Activated gamma-delta T cell (primary cell): ENCODE measurements around the gene OTOF.

Experiments
- DNase-seq: peaks from one replicate; lab custom pipeline; 2025; lab: John Stamatoyannopoulos, UW

OTOF gene

DNA sequence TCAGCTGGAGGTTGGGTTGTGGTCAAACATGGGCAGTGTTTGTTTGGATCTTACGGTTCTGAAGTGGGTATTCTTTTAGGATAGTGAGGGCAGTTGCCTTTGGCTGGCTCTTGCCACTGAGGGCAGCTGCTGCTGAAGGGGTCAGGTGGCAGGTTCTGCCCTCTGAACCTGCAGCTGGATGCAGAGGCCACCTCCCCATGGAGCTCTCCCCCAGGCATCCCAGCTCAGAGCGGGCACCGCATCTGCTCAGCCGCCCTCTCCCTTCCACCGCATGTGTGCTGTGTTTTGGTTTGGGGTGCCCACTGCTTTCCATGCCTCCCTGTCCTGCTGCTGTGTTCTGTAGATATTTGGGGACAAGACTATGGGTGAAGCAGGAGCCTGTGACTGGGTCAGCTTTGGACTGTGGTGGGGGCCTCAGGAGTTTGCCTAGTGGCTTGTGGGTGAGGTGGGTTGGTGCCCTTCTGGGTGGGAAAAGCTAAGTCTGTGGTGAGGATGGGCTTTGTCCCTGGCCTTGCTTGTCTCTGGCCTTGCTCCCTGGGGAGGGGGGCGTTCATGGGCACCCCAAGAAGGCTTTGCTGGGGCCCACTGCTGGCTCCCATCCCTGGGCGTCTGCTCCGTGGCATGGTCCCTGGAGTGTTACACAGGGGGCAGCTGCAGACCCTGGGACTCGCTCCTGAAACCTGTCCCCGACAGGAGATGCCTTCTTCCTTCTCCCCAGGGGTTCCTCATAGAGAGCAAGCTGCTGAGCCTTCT is 28.5 kb downstream of the OTOF start:
- no peak for DNase-seq

DNA sequence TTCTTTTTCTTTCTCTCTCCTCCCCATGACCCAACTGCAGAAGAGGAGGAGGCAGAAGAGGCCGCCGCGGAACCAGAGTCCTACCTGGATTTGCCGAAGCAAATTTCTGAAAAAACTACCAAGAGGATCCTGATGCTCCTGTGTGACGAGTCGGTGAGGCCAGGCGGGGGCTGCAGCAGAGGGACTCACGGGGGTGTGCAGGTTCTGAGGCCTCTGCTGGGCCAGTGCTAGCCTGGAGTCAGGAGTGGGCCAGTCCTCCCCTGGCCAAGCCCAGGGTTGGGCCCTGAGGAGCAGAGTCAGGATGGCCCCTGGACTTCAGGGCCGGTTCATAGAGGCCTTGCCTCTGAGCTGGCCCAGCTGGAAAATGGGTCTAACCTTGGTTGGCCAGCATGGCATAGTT is 29.3 kb downstream of the OTOF start:
- no peak for DNase-seq

DNA sequence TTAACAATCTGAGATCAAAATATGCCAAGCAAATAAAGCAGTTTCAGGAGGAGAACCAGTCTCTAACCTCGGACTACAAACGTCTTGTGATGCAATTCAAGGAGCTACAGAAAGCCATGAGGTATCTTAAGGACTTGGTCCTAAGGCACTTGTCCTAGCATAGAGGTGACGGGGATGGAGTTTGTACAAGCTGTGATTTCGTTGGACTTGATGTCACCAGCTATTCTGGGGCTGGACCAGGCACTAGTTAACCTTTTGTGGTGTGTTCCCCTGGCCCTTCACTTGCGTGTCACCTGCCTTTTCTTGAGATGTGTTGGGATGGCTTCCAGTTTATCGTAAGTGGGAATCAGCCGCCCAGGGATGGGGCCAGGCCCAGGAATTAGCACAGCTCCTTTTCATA is 33.7 kb downstream of the OTOF start:
- no peak for DNase-seq

DNA sequence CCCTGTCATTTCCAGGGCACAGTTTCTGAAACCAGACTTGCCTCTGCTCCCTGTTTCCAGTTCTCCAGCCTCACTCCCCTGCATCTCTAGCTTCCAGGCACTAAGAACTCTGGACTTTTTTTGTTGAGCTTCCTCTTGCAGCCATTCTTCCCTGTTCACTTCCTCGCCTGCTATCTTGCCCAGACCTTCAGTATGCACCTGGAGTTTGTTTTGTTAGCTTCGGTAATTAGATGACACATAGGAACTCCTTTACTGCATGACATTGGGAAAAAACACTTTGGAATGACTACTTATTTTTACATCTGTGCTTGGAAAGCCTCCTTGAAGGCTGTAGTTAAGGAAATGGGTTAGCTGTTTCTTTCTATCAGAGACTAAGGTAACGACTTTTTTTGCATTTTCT is 35.2 kb downstream of the OTOF start:
- no peak for DNase-seq

DNA sequence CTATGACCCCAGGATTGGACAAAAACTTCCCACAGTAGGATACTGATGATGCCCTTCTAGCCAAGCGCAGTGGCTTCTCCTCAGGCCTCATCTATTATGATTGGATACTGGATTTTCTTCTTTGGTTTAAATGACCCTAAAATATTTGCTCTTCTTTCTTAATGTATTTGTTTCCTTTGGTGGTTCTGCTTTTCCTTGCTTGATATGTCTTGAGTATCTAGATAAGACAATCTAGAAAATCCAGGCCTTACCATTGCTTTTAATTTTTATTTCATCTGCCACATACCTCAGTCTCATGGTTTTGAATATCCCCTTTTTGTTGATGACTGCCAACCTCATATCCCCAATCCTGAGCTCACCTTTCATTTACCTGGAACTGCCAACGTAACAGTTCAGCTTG is 35.6 kb downstream of the OTOF start:
- DNase-seq, result no peak

DNA sequence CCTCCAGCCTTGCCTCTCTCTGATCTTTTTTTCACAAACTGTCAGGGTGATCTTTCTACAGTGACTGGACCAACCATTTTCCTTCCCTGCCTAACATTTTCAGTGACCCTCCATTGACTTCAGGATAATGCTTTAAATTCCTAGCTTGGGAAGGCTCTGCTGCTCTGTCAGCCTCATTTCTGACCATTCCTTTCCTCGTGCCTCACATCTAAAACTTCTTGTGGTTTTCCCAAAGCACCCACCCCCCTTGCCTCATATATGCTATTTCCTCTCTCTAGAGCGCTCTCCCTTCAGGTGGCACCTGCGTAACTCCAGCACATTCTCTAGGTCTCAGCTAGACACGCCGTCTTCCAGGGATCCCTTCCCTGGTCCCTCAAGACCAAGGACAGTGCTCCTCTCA is 39.0 kb downstream of the OTOF start:
- DNase-seq, result no peak

DNA sequence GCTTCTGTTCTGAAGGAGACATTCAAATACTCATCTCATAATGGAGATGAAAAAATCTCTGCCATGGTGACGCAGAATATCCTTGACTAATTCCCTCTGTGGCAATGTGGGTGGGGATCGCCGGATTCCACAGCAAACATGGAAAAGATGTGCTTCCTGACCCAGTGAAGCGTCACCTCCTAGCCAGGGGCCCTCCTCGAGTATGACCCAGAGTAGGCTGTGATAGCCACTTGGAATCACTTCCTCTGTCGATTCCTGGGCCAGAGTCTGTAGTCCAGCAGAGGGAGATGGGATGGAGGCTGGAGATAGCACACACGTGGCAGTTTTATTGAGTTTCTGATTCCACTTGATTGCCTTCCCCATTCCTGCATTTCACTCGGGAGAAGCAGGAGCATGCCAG is 39.4 kb downstream of the OTOF start:
- no peak for DNase-seq

DNA sequence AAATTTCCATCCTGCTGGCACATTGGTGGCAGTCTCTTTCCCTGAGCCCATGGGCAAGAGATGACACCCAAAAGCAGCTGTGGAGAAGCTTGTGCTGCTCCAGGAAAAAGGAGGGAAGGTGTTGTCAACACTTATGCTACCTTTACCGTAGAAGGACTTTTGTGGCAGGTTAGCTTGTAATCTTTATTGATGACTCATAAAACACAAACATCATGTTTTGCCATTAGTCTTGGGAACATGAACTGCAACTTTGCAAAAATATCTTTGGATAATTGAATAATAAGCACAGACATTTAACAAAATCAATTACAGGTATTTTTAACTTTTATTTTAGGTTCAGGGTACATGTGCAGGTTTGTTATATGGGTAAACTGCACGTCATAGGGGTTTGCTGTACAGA is 42.8 kb downstream of the OTOF start:
- no peak for DNase-seq

DNA sequence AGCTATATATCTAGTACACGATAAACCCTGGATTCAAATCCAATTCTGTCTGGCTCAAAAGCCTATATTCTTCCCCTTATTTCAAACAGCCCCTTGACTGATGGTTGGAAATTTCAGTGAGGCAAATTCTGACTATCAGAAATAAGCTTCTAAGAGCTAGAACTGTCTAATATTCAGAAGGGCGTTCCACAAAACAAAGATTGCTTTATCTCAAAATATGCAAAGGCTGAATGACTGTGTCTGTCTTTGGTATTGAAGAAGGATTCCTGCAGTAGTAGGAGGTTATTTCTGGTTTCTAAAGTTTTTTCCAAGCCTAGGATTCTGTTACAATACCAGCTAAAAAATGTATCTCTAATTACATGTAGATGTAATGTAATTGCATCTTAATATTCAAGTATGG is 45.1 kb downstream of the OTOF start:
- DNase-seq, result no peak

DNA sequence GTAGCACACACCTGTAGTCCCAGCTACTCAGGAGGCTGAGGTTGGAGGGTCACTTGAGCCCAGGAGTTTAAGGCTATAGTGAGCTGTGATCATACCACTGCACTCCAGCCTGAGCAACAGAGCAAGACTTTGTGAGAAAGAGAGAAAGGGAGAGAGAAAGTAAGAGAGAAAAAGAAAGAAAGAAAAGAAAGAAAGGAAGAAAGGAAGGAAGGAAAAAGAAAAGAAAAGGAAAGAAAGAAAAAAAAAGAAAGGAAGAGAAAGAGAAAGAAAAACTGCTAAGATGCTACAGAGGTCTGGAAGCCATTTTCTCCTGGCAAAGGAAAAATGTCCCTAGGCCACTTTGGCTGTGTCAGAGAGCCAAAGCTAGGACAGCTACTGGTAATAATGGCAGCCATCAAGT is 45.6 kb downstream of the OTOF start:
- DNase-seq, result no peak

DNA sequence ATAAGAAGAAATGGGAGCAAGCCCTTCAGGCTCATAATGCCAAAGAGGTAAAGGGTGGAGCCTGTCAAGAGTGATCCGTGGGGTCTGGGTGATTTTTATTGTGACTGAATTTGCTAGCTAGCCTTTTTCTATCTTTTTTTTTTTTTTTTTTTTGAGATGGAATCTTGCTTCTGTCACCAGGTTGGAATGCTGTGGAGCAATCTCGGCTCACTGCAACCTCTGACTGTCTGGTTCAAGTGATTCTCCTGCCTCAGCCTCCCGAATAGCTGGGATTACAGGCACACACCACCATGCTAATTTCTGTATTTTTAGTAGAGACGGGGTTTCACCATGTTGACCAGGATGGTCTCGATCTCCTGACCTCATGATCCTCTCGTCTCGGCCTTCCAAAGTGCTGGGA is 47.1 kb downstream of the OTOF start:
- no peak for DNase-seq

DNA sequence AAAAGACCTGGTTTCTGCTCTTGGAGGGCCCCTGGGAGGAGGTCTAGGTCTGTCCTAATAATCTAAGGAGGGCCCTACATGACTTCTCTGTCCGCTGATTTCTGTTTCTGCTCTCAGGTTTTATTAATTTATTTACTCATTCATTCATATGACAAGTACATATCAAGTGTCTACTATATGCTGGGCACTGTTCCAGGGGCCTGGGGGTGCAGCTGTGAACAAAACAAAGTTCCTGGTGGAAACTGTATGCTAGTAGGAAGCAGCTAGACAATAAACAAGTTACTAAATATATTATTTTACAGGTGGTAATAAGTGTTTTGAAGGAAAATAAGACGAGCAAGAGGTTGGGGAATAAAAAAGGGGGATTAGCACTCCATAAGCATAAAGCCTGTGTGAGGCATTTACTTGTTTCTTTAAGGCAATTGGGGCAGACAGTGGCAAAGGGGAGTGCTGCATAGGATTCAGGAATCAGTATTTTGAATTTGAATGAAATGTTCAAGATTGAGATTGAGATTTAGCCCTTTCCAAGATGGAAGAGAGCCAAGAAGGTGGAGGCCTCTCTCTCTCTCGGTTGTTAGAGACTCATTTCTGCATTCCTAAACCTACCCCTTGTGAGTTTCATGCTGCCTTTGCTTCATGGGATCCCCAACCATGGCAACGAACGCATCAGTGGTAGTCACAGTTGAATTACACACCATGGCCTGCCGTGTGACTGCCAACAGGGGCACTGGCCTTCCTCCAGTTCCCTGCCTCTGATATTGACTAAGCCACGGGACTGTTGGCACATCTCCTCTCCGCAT is 47.9 kb downstream of the OTOF start:
- DNase-seq, result no peak

DNA sequence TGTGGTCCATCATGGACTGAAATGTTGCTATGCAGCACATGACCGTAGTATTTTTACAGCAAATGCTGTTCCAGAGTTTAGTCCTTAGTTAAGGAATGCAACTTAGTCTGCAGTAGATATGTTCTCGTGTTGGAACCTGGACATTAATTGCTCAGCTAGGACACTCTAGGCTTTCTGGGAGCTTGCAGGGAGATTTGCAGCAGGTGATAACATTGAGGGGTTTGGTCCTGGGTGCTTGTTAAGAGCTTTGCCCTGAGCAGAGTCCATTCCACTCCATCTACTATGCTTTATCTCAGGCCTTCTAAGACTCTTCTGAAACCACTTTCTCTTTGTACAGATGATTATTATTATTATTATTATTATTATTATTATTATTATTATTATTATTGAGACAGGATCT is 49.1 kb downstream of the OTOF start:
- no peak for DNase-seq

DNA sequence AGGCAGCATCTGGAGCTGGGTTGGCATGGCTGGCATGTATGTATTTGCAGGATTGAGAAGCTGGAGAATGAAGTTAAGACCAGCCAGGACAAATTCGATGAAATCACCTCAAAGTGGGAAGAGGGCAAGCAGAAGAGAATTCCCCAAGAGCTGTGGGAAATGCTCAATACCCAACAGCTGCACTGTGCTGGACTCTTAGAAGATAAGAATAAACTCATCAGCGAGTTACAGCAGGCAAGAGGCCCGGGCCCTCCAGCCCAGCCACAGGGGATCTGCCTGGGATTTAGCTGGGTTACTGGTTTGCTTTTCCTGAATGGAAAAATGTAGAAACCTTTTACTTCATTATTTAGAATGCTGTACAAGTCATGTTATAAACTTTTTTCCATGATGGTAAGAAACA is 53.7 kb downstream of the OTOF start:
- DNase-seq, result no peak

DNA sequence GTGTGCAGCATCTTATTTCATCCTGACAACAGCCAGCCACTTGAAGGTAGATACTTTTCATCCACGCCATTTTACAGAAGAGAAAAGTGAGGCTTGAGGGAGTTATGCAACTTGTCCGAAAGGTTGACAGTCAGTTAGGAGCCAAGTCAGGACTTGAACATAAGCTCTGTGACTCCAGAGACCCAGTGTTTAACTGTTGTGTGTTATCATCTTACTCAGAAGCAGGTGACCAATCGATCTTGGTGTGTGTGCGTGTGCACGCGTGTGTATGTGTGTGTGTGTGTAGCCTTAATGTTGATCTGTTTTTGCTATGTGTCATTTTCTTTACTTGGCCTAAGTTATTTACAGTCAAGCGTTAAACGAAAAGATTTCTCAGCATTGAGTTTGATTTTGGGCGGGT is 54.2 kb downstream of the OTOF start:
- DNase-seq, result no peak

DNA sequence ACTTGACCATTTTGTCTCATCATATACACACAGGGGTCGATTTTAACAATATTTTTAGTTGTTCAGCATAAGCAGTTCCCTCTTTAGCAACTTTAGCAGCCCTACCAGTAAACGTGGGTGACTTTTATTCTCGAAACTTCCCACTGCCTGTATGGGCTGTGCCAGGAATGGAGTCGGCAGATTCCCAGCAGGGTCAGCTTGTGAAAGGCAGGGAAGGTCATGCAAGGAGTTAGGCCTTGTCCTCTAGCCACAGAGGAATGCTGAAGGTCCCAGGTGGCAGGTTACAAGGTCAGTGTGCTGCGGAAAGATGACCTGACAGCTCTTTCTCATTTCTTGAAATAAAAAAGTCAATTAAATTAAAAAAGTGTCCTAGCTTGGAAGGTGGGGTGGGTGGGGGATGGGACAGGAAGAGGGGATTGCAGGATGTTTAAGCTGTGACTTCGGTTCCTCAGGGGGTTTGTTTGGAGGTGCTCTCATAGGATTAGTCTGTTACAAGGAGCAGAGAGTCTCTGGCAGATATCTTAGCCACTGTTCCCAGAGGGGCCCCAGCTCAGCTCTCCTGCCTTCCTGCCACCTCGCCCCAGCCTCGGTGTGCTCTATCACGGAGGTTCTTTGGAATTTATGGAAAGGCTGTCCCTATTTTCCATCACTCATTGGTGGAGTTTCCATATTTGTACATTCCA is 54.8 kb downstream of the OTOF start:
- no peak for DNase-seq

DNA sequence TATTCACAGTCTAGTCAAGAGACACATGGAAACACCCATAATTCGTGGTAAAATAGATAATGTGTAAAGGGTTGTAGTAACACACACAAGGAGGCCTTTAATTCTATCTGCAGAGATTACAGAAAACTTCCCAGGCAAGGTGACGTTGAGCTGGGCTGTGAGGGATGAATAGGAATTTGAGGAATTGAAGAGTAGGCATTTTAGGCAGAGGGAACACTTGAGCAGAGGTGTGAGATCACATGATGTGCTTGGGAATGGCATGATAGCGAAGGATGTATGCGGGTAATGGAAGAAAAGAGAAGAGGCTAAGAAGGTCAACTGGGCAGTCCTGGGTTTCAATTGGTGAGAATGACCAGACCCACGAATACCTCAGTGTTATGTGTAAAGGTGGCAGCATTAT is 56.0 kb downstream of the OTOF start:
- no peak for DNase-seq

DNA sequence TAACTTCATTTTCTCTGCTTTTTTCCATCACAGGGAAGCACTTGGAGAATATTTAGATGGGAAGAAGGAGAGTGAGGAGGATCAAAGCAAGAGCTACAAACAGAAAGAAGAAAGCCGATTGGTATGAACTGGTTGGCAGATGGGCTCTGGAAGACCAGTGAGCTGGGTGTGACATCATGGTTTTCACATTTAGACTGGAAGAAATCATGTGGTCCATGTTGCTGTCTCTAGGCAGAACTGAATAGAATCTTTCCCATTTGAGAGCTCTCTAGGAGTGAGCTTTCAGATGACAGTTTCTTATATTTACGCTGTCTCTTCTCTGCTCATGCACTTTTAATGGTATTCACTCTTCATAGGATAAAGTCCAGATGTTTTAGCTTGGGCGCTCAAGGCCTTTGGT is 63.6 kb downstream of the OTOF start:
- no peak for DNase-seq

DNA sequence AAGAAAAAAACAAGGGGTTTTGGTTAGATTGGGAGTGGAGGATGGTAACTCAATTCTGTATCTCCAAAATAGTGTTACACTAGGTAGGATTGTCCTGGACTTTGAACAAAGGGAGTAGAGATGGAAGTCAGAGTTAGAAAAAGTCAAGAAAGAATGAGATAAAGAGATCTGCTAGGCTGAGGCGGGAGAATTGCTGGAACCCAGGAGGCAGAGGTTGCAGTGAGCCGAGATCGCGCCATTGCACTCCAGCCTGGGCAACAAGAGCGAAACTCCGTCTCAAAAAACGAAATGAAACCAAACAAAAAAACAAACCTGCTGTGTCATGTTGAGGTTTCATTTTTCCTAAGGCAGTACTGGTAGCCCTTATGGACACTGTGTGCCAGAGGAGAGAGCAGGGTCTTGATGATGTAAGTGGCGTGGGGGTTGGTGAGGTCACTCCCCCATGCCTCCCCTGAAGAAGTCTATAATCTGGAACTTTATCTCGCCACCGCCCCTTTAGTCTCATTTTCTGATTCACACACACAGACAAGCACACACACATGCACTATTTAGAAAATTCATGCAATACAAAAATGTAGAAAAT is 65.7 kb downstream of the OTOF start:
- DNase-seq, result no peak

DNA sequence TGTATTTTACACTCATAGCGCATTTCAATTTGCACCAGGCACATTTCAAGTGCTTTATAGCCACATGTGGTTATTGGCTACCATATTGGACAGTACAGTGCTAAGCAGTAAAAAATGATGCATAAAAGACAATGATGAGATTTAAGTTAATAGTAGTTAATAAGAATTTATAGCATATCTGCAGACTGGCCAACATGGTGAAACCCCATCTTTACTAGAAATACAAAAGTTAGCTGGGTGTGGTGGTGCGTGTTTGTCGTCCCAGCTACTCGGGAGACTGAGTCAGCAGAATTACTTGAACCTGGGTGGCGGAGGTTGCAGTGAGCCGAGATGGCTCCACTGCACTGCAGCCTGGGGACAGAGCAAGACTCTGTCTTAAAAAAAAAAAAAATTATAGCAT is 66.5 kb downstream of the OTOF start:
- no peak for DNase-seq

DNA sequence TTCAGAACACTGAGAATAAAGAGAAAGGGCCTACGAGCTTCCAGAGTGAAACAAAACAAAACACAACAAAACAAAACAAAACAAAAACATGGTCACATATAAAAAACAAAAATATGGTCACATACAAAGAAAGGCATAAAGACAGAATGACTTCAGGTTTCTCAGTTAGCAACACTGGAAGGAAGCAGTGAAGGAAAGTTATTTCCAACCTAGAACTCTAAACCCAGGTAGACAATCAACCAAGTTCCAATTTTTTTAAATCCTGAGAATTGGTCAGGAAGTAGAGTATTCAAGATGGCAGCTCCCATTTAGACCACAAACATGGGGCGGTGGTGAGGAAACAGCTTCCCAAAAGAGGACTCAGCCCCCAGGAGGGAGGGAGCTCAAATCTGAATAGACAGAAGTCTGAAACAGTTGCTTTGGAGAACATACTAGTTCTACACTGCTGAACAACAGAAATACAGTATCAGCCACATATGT is 67.1 kb downstream of the OTOF start:
- no peak for DNase-seq

DNA sequence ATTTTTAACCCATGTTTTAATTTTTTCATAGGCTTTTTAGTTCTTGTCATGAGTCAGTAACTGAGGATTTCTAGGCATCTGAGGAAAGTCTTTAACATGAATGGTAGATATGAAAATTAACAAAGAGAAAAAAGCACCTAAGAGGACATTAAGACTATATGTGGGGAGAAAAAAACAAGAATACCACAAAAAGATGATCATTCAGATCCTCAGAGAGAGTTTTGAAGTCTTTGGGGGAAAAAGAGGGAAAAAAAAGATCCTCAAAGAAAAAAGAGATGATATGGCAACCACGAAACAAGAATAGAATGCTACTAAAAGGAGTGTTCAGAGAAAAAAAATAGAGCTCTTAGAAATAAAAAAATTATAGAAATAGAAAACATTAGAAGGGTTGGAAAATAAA is 68.1 kb downstream of the OTOF start:
- no peak for DNase-seq

DNA sequence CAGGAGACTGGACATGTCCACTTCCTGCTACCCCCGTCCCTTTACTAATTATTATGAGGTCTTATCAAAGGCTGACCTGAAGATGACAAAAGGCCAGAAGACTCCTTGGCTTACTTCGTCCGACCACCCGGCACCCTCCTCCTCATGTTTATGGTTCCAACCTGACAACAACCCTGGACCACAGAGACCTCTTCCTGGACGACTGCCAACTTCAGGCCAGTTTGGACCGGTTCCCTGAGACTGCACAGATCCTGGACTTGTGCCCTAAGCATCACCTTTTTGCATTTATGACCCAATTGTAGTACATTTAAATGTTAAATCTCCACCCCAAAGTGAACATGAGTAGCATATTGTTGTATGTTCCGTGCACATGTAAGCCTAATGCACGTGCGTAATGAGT is 70.4 kb downstream of the OTOF start:
- no peak for DNase-seq
